HG02623 (cell line): ENCODE data around the gene ZC3HAV1L.
A peak's percentile ranks its signal among the peaks of the same experiment; 100 is the strongest.
"Not testable (repeated sequence)": the region's sequence is repeated elsewhere in the genome, so short reads cannot be mapped to it uniquely, and the experiment has no call there.

Experiments used
- ATAC-seq: cut with Tn5 transposase; IDR thresholded peaks from one replicate; pipeline ENCODE4 v1.9.1; 2021; ENCODE audit warnings: moderate library complexity; ENCODE audit not compliant: unreplicated experiment

ZC3HAV1L gene, protein sequence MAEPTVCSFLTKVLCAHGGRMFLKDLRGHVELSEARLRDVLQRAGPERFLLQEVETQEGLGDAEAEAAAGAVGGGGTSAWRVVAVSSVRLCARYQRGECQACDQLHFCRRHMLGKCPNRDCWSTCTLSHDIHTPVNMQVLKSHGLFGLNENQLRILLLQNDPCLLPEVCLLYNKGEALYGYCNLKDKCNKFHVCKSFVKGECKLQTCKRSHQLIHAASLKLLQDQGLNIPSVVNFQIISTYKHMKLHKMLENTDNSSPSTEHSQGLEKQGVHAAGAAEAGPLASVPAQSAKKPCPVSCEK

DNA sequence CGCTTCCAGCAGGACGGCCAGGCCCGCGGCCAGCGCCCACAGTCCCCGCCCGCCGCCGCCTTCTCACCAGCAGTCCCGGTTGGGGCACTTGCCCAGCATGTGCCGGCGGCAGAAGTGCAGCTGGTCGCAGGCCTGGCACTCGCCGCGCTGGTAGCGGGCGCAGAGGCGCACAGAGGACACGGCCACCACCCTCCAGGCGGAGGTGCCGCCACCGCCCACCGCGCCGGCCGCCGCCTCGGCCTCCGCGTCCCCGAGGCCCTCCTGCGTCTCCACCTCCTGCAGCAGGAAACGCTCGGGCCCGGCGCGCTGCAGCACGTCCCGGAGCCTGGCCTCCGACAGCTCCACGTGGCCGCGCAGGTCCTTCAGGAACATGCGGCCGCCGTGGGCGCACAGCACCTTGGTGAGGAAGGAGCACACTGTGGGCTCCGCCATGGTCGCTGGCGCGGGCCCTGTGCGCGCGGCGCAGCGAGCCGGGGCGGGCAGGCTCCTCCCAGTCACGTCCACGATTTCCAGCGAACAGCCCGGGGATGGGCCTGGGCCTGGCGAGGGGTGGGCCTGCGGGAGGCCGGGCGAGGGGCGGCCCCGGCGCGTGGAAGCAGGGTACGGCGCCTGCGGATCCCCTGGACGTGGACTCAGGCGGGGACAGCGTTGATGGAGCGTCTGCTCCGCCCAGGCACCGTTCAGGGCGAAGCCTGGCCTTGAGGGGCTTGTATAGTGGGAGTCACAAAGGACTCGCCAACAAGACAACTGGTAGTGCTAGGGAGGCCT lies at the start of gene ZC3HAV1L:
ZC3HAV1L (minus strand) TSS at position 457 of the 768 bp plus-strand sequence; CDS start at position 432, 25 bp downstream.
- ATAC-seq: peak; percentile 86

DNA sequence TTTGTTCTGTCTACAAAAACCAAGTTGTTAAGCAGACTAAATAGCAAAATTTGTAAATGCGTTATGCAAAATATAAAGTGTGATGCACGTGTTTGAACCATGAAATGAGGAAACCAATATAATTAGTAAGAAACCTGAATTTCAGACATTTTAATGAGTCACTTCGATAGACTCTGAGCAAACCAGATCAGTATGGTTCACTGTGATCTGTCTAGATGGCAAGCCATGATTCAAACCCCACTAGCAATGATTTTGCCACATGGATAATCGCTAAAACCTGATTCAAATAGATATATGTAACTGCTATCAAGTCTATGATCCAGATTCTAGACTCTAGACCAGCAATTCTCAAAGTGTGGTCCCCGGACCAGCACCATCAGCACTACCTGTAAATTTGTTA lies 48.9 kb upstream of the ZC3HAV1L start:
- no peak for ATAC-seq

DNA sequence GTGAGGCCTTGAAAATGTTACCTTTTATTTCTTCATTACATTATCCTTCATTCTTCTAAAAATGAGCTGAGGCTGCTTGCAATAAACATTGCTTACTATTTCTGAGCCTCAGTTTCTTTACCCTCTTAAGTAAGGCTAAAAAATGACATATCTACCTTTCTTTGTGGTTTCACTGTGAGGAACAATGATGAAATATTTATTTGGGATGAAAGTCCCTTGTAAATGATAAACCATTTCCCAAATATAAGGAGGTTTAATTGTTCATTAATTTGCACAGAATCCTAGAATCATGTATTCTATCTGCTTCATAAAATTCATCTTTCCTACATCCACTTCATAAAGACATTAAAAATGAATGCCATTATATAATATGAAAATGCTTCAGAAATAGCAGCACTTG lies 45.7 kb upstream of the ZC3HAV1L start:
- ATAC-seq: no peak

DNA sequence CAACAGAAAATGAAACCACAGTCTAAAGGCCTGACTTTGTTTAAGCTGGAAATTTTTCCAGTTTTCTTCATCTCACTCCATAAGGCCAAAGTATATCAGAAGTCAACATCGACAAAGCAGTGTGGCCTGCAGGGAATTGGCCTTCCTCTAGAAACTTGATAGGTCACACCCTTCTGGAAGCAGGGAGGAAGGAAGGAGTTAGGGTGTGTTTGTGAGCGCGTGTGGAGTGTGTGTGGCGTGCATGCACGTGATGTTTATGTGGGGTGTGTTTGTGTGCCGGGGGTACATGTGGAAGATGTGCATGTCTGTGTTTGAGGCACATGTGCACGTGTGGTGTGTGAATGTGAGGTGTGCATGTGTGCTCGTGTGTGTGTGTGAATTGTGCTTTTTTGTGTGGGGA lies 45.1 kb upstream of the ZC3HAV1L start:
- no peak for ATAC-seq

DNA sequence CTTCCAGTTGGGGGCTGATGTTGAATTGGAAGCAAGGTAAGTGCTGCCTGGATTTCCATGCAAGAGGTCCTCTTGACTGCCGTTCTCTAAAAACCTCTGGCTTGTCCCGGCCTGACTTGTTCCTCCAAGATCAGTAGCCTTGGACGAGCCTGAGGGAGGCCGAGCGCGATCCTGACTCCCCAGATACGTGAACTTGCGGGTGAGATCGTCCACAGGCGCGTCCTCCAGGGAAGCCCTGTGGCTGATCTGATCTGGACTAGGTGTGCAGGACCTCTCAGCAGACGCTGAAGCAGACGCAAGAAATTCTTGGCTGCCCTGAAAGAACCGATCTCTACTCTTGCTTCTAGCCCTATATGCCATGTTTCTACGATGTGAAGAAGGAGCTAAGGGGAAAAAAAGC lies 44.0 kb upstream of the ZC3HAV1L start:
- no peak for ATAC-seq

DNA sequence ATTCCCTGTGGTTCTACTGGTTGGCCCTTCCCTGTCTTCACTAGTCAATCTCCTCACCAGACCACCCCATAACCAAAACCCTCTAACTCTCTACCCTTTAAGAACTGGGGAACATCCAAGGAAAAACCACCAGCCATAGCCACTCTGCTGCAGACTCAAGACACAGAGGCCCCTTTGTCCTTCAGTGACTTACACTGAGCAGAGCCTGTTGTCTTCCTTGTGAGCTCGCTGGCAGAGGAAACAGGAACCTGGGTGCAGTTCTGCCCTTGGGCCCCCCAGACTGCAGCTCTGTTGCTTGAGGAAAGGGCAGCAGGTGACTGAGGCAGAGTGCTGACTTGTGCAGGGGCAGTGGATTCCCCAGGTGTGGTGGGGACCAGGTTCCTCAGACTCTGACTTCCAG lies 43.1 kb upstream of the ZC3HAV1L start:
- no peak for ATAC-seq

DNA sequence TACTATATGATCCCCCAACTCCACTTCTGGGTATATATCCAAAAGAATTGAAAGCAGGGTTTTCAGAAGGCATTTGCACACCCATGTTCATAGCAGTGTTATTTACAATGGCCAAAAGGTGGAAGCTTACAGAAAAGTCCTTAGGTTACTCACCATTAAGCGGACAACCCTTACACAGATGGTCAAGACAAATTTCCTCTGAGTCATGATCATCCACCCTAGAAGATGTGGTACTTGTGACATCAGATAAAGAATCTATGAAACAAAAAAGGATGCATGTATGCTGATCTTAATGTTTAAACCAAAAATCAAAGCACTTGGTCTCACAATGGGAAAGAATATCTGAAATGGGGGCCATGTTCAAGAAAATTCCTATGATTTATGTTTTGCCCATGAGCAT lies 42.6 kb upstream of the ZC3HAV1L start:
- ATAC-seq: no peak

DNA sequence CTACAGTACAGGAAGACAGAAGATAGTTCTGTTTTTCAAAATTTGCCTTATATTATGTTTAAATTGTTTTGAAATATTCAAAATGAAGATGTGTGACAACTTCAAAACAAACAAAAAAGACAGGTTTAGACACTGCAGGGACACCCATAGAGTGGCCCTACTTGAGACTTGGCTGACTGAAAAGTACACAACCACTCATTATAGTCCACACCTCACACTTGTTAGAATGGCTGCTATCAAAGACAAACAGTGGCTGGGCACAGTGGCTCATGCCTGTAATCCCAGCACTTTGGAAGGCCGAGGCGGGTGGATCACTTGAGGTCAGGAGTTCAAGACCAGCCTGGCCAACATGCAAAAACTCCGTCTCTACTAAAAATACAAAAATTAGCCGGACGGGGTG lies 41.9 kb upstream of the ZC3HAV1L start:
- ATAC-seq: not testable (repeated sequence)

DNA sequence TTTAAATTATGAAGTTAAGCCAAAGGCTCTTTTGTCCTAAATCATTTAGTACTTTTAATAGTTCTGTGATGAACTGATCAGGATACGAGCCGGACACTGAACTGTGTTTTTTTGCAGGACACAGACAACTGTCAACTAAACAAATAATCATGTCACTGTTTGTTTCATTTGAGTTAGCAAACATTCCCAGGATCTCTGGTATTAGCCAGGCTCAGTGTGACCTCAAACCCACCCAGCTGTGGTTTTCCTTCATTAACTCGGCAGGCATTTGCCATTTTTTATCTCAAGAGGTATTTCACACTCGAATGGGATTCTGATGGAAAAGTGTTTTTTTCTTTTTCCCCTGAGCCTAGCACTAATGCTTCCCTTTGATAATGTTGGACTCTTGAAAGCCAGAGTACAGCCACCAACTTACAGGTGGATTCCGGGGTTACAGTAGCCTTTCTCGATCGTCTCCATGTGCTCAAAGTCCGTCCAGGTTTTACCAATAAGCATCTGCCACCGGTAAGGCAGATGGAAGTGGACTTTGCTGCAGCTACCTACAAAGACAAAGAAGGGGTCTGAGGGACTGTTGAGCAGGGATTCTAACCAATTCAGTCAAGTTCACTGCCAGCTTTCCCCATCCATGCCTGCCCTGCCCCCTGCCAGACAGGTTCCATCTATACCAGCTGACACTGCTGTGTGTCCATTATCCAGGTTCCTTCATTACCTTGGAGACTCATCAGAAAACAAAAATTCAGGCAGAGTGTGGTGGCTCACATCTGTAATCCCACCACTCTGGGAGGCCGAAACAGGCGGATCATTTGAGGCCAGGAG lies 40.2 kb upstream of the ZC3HAV1L start:
- no peak for ATAC-seq

DNA sequence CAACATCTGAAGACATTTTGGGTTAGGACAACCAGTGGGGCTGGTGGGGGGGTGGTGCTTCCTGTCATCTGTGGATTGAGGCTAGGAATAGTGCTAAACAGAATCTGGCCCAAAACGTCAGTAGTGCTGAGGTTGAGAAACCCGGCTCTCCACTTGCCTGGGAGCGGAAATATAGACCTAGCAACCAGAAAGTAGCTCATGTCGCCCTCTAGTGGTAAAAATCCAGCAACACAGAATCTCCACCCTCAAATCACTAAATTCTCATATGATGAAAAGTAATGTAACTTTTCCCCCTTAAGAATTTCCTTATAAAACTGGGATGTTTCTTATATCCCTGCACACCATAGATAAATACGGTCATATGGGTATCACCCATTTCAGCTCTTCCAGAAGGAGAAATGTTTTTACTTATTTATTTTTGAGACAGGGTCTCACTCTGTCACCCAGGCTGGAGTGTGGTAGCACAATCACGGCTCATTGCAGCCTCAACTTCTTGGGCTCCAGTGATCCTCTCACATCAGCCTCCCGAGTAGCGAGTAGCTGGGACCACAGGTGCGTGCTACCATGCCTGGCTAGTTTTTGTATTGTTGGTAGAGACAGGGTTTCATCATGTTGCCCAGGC lies 39.3 kb upstream of the ZC3HAV1L start:
- peak; percentile 77 for ATAC-seq

DNA sequence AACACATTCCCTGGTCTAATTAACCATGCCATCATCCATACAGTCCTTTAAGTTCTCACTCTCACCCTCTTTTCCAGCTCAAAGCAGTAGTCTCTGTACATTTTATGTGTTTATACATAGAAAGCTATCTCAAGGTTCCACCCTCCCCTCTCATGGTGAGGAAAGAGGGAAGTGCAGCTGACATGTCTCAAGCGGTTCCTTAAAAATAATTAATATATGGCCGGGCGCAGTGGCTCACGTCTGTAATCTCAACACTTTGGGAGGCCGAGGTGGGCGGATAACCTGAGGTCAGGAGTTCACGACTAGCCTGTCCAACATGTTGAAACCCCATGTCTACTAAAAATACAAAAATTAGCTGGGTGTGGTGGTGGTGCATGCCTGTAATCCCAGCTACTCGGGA lies 37.0 kb upstream of the ZC3HAV1L start:
- ATAC-seq: no peak

DNA sequence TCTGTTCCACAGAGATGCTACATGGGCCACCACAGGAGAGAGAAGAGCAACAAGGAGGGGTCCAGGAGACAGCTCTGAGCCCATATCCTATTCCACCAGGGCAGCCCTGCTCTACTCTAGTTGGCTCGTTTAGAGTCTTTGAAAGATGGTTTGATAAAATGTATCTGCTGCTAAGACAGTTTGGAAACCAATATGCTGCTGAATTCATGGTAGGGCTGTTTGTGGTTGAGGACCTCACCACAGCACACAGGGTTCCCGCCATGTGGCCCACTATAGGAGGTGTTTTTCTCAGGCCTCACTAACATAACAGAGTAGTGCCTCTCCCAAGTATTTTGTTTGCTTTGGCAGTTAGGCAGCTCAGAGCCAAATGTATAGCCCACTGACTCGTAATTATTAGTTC lies 35.8 kb upstream of the ZC3HAV1L start:
- ATAC-seq: no peak

DNA sequence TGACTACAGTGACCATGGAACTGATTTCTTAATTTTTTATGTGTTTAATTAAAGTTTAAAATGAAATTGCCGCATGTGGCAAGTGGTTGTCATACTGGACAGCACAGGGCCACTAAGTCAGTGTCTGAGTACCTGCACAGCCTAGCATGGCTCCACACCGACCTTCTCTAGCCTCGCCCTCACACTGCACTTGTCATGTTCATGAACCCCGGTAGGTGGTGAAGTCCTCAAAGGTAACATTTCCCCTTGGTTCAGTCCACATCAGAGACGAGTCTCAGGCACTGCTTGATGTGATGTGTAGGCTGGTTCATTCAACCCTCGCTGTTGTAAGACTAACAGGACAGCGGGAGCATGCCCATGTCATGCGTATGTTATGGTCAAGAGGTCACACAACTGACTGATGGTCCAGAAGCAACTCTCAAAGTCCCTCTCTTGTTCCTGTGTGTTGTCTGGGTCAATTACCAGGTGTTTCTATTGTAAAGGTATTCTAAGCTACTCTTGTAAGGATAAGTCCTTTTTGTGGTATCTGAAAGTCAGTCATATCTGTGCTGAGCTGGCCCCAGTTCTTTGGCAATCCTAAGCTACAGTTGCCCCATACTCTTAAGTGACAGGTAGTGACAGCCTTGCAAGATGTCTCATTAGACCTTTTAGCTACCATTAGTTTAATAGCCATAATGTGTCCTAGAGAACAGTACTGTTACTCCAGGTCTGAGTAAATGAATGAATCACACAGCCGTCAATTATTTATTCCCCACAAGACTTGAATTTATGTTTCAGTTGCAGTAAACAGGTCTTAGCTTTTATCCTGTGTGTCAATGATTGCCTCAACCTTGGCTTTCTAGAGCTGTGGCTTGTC lies 32.9 kb upstream of the ZC3HAV1L start:
- ATAC-seq: no peak

DNA sequence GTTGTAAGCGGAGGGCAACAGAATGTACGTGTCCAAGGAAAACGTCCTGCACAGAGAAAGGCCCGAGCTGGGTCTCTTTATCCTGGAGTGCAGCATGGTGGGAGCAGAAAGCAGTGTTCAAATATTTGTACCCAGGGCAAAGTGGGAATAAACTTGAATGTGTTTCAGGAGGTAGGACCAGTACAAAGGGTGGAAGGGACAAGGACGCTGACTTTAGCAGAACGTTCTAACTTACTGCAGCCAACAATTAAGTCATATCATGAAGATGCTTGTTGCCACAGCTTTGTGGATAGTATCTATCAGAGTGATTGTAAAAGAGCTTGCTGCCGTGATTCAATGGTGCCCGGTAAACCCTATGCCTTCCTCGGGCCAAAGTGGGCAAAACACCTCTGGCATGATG lies 30.5 kb upstream of the ZC3HAV1L start:
- ATAC-seq: no peak

DNA sequence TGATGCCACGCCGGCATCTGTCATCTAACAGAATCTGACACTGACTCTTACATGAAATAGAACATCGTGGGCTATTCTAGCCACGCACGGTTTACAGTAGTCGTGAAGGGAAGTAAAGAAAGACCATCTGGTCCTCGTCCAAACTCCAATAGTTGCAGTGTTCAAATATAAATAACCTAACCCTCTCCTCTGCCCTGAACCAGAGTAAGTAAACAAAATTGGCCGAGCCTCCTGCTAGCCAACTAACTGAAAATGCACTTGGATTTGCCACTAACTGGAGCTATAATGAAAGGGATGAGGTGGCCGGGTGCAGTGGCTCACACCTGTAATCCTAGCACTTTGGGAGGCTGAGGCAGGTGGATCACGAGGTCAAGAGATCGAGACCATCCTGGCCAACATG lies 29.5 kb upstream of the ZC3HAV1L start:
- no peak for ATAC-seq

DNA sequence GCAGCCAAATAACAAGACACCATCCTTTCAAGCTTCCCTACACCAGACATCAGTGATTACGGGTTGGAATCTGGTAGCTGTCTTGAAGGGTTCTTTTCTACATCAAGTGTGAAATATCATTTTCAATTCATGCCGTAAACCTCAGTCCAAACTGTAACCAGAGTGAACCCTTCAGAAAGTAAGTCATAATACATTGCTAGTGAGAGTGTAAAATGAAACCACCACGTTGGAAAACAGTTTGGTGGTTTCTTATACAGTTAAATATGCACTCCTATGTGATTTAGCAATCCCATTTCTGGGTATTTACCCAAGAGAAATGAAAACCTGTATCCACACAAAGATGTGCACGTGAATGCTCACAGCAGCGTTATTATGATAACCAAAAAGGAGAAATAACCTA lies 25.6 kb upstream of the ZC3HAV1L start:
- ATAC-seq: no peak

DNA sequence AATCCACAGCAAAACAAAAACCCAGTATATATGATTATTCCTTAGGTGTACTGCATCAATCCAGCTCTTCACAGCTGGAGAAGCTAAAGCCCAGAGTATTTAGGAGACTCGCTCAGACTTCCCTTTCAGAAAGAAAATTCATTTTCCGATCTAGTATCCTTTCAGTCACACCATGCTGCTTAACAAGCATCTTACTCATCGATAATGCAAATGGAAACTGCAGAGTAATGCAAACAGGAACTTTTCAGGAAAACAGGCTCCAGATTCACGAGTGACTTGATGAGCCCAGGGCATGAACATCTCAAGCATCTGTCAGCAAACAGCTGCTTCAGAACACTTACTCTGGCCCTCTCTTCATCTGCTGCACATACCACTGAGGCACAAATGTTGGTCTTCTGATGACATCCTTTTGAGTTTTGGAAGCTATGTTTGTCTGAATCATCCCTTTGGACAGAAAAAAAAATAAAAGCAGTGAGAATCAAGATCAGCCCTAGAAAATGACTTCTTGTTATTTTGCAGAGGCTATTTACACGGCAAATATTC lies 24.9 kb upstream of the ZC3HAV1L start:
- ATAC-seq: no peak

DNA sequence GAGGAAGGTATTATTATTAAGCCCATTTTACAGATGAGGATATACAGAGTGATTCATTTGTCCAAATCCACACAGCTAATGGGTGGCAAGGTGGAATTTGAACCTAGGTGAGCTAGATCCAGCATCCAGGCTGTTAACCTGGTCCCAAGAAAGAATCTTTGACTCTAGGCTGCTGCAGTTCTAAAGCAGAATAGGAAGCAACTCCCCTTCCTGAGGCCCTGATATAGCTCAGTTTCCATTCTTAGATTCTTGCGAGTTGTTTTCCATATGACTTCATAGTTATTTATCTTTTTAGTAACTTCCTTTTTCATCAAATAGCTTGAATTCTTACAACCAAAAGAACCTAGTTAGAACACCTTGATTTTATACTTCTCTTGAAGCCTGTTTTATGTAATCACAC lies 24.1 kb upstream of the ZC3HAV1L start:
- ATAC-seq: no peak

DNA sequence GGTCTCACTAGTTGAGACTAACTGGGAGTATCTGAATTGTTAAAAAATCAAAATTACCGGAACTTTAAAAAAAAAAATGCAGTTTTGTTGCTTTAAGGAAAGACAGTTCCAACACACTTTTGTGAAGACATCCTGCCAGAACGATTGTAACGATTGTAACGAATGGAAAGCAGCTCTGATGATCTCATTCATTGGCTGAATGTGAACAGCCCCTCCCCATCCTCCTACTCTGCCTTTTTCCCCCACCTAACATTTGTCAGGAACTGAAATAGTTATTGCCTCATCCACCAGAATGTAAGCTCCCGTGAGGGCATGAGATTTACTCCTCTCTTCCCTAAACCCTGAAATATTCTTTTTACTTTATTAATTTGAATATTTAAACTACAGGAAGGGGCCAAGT lies 23.1 kb upstream of the ZC3HAV1L start:
- ATAC-seq: no peak

DNA sequence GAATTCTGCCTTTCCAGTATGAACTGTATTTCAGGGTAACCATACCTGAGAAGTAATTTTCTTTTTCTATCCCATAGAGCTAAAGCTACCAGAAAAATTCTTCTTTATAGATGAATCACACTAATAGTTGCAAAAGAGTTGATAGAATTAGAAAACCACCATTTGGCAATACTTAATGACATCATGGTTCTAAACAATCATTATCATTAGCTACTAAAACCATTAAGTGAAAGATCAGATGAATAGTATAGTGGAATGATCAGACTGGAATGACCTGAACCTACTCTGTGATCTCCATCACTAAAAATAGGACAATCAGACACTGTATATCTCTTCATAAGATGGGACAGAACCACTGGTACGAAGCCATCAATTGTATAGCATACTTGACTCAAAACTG lies 19.8 kb upstream of the ZC3HAV1L start:
- ATAC-seq: no peak
